OCI-LY3 (cell line): ENCODE results near the gene ECE2.
A peak's percentile ranks its signal among the peaks of the same experiment; 100 is the strongest.

ENCODE experiments used
- H2AFZ ChIP-seq: fragments of 200-600, 300-600 bp; shearing (Covaris generic); 2 replicates; pipeline ENCODE4 v1.6.0; 2014; ENCODE audit warnings: antibody characterized with exemption, low read depth, low read length
- H3K27ac ChIP-seq: fragments of 200-600, 300-600 bp; sonication (generic); 2 replicates; pipeline ENCODE4 v1.5.1; 2014; ENCODE audit warnings: mild to moderate bottlenecking, low read length, moderate library complexity, mixed read lengths
- H3K27me3 ChIP-seq: fragments of 200-600, 300-600 bp; sonication (generic); 2 replicates; pipeline ENCODE4 v1.6.1; 2014; ENCODE audit warnings: low read depth, low read length, mixed read lengths
- H3K36me3 ChIP-seq: fragments of 200-600, 300-600 bp; sonication (generic); replicated peaks from 2 replicates; pipeline ENCODE3; 2014; ENCODE audit warnings: low read depth, low read length, mixed read lengths
- H3K4me1 ChIP-seq: fragments of 300-600, 200-600 bp; sonication (generic); 2 replicates; pipeline ENCODE4 v1.6.1; 2014; ENCODE audit warnings: low read length, mixed read lengths
- H3K4me2 ChIP-seq: fragments of 200-600, 300-600 bp; sonication (generic); 2 replicates; pipeline ENCODE4 v1.6.1; 2014; ENCODE audit warnings: low read length, mixed read lengths
- H3K4me3 ChIP-seq: fragments of 300-600, 200-600 bp; sonication (generic); 2 replicates; pipeline ENCODE4 v1.5.1; 2014; ENCODE audit warnings: antibody characterized with exemption, mild to moderate bottlenecking, low read length, moderate library complexity
- H3K79me2 ChIP-seq: fragments of 300-600, 200-600 bp; shearing (Covaris generic); 2 replicates; pipeline ENCODE4 v1.6.1; 2014; ENCODE audit warnings: mild to moderate bottlenecking, low read length, mixed read lengths
- H3K9ac ChIP-seq: fragments of 300-600, 200-600 bp; shearing (Covaris generic); 2 replicates; pipeline ENCODE4 v1.6.0; 2014; ENCODE audit warnings: mild to moderate bottlenecking, low read length, moderate library complexity
- H3K9me3 ChIP-seq: fragments of 200-600, 300-600 bp; shearing (Covaris generic); 2 replicates; pipeline ENCODE4 v1.6.1; 2014; ENCODE audit warnings: low read length, mixed read lengths; ENCODE audit not compliant: insufficient read depth
- H4K20me1 ChIP-seq: fragments of 200-600, 300-600 bp; sonication (generic); 2 replicates; pipeline ENCODE4 v1.6.1; 2016; ENCODE audit warnings: low read length, mixed read lengths; ENCODE audit not compliant: insufficient read depth
- CTCF ChIP-seq: fragments of 200-600, 300-600 bp; sonication (generic); IDR thresholded peaks from 2 replicates; pipeline ENCODE4 v1.5.1; 2014; ENCODE audit warnings: antibody characterized with exemption, low read length, low read depth
- EZH2phosphoT487 ChIP-seq: fragments of 200-600 bp; shearing (Covaris generic); IDR thresholded peaks from 2 replicates; pipeline ENCODE4 v1.6.1; 2018; ENCODE audit warnings: antibody characterized with exemption, mixed run types, low read depth

Gene ECE2

DNA sequence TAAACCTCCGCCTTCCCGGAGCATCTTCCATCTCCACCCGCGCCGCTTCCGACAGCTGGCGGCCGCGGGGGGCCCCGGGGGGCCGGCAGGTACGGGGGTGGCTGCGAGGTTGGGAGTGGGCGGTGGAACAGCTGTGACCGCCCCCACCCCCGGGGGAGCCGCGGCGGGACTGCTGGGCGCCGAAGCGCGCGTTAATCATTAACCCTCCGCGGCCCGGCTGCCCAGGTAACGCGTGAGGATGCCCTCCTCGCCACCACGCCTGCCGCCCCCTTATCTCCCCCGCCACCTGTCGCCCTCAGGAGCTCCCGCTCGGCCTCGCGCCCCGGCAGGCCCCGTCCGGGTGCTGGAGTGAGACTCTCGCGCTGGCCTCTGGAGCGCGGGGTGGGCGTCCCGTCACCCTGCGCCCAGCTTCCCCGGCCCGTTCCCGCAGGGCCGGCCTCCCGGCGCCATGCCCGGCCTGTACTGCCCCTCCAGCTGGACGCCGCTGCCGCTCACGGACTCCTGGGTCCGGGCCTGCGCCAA lies 45.7 kb upstream of the ECE2 start:
- H3K27me3 ChIP-seq: peaks cover 19% of the 10 kb centered on the region
- H4K20me1 ChIP-seq: no peaks in the 10 kb centered on the region
- TF ChIP-seq EZH2phosphoT487: no peak
- no peak for TF ChIP-seq CTCF
- H3K36me3 ChIP-seq: no peaks in the 10 kb centered on the region
- 0 out of 2 replicates have a peak, but pooled peaks cover 2% of the 10 kb centered on the region for H3K4me1 ChIP-seq
- H3K9ac ChIP-seq: peak overlapping the region; percentile 43; the same call in 1 of the 2 replicates
- peak overlapping the region; percentile 76 for H3K4me2 ChIP-seq
- H3K27ac ChIP-seq: no peak overlapping the region
- H3K9me3 ChIP-seq: no peaks in the 10 kb centered on the region
- H2AFZ ChIP-seq: peak overlapping the region; percentile 37
- peak overlapping the region; percentile 83 for H3K4me3 ChIP-seq
- H3K79me2 ChIP-seq: no peaks in the 10 kb centered on the region

GRCh38 chr3:184230603-184231528 lies 45.0 kb upstream of the ECE2 start:
- no peak overlapping the region for H3K4me2 ChIP-seq
- H3K9ac ChIP-seq: no peak overlapping the region
- no peaks in the 10 kb centered on the region for H4K20me1 ChIP-seq
- H3K27ac ChIP-seq: no peak overlapping the region
- H3K9me3 ChIP-seq: no peaks in the 10 kb centered on the region
- no peak overlapping the region for H3K4me3 ChIP-seq
- H3K4me1 ChIP-seq: 0 out of 2 replicates have a peak, but pooled peaks cover 2% of the 10 kb centered on the region
- H3K27me3 ChIP-seq: peaks cover 19% of the 10 kb centered on the region
- no peaks in the 10 kb centered on the region for H3K36me3 ChIP-seq
- TF ChIP-seq EZH2phosphoT487 (no peak), CTCF (no peak)
- no peaks in the 10 kb centered on the region for H3K79me2 ChIP-seq
- no peak overlapping the region for H2AFZ ChIP-seq

GRCh38 chr3:184231671-184232070 lies 44.2 kb upstream of the ECE2 start:
- H3K9me3 ChIP-seq: no peaks in the 10 kb centered on the region
- no peak for TF ChIP-seq CTCF
- no peak for TF ChIP-seq EZH2phosphoT487
- H3K27me3 ChIP-seq: peaks cover 16% of the 10 kb centered on the region
- no peaks in the 10 kb centered on the region for H4K20me1 ChIP-seq
- no peaks in the 10 kb centered on the region for H3K36me3 ChIP-seq
- H3K9ac ChIP-seq: no peak overlapping the region
- H3K4me3 ChIP-seq: no peak overlapping the region
- no peak overlapping the region for H3K27ac ChIP-seq
- 0 out of 2 replicates have a peak, but pooled peaks cover 2% of the 10 kb centered on the region for H3K4me1 ChIP-seq
- H3K4me2 ChIP-seq: no peak overlapping the region
- H2AFZ ChIP-seq: no peak overlapping the region
- no peaks in the 10 kb centered on the region for H3K79me2 ChIP-seq

- TF ChIP-seq EZH2phosphoT487 (no peak), CTCF (no peak)
- no peak overlapping the region for H3K4me3 ChIP-seq
- no peak overlapping the region for H2AFZ ChIP-seq
- no peak overlapping the region for H3K4me2 ChIP-seq
- H3K27me3 ChIP-seq: peaks cover 7% of the 10 kb centered on the region
- H3K79me2 ChIP-seq: no peaks in the 10 kb centered on the region
- H4K20me1 ChIP-seq: no peaks in the 10 kb centered on the region
- H3K9ac ChIP-seq: no peak overlapping the region
- no peak overlapping the region for H3K27ac ChIP-seq
- H3K4me1 ChIP-seq: 0 out of 2 replicates have a peak, but pooled peaks cover 2% of the 10 kb centered on the region
- H3K36me3 ChIP-seq: no peaks in the 10 kb centered on the region
- H3K9me3 ChIP-seq: no peaks in the 10 kb centered on the region
These were observed 42.5 kb upstream of the ECE2 start for GRCh38 chr3:184233127-184233843.
